PFSK-1 (cell line): Measurements from ENCODE around the gene NPY.

Experiments
- FOXP2 ChIP-seq: optimal IDR thresholded peaks from 2 replicates; pipeline ENCODE3; 2011; ENCODE audit warnings: borderline replicate concordance, control low read depth, inconsistent platforms; ENCODE audit not compliant: insufficient read depth; ENCODE audit errors: extremely low read length, extremely low read depth
- POLR2AphosphoS5 ChIP-seq: IDR thresholded peaks from 2 replicates; pipeline ENCODE4 v1.6.1; 2012; ENCODE audit warnings: low read depth, mild to moderate bottlenecking, control low read depth, low read length, moderate library complexity
- REST ChIP-seq, 2 experiments: IDR thresholded peaks; 2 replicates each; pipeline versions ENCODE4 v1.6.1 to v1.8.0; 2011 to 2012; ENCODE audit warnings: low read depth in 2 of 2, low read length in 2 of 2, control low read depth in 1 of 2, inconsistent platforms in 1 of 2, mild to moderate bottlenecking in 1 of 2, moderate library complexity in 1 of 2; ENCODE audit not compliant: insufficient read depth in 1 of 2
- SIN3A ChIP-seq: IDR thresholded peaks from 2 replicates; pipeline ENCODE4 v1.6.1; 2012; ENCODE audit warnings: mild to moderate bottlenecking, low read length, moderate library complexity, borderline replicate concordance; ENCODE audit not compliant: insufficient read depth
- TAF1 ChIP-seq: IDR thresholded peaks from 2 replicates; pipeline ENCODE4 v1.6.1; 2012; ENCODE audit warnings: low read length, control low read depth, borderline replicate concordance; ENCODE audit not compliant: insufficient read depth

Gene NPY

GRCh38 chr7:24307326-24307725 lies 23.3 kb downstream of the NPY start:
- TF ChIP-seq POLR2AphosphoS5, result no peak
- no peak for TF ChIP-seq SIN3A
- no peak for TF ChIP-seq FOXP2
- no peak for TF ChIP-seq TAF1
- TF ChIP-seq REST (IDR thresholded peaks at IDR 0.05; ENCODE audit: insufficient read depth in 1 of 2, low read depth in 2 of 2, low read length in 2 of 2), result no peak

- TF ChIP-seq TAF1, result no peak
- TF ChIP-seq SIN3A, result no peak
- no peak for TF ChIP-seq POLR2AphosphoS5
- TF ChIP-seq REST (IDR thresholded peaks at IDR 0.05; ENCODE audit: insufficient read depth in 1 of 2, low read depth in 2 of 2, low read length in 2 of 2), result no peak
- no peak for TF ChIP-seq FOXP2
Measured at GRCh38 chr7:24312588-24312987, 28.6 kb downstream of the NPY start.

- TF ChIP-seq POLR2AphosphoS5 (no peak), TAF1 (no peak), REST (IDR thresholded peaks at IDR 0.05; ENCODE audit: insufficient read depth in 1 of 2, low read depth in 2 of 2, low read length in 2 of 2) (no peak), FOXP2 (no peak), SIN3A (no peak)
Measured at GRCh38 chr7:24313777-24314176, 29.8 kb downstream of the NPY start.

- no peak for TF ChIP-seq REST (IDR thresholded peaks at IDR 0.05; ENCODE audit: insufficient read depth in 1 of 2, low read depth in 2 of 2, low read length in 2 of 2)
- no peak for TF ChIP-seq FOXP2
Measured at GRCh38 chr7:24316340-24316739, 32.4 kb downstream of the NPY start.

GRCh38 chr7:24318326-24318725 lies 34.3 kb downstream of the NPY start:
- TF ChIP-seq REST (IDR thresholded peaks at IDR 0.05; ENCODE audit: insufficient read depth in 1 of 2, low read depth in 2 of 2, low read length in 2 of 2), result no peak
- no peak for TF ChIP-seq FOXP2
- no peak for TF ChIP-seq POLR2AphosphoS5
- no peak for TF ChIP-seq TAF1
- TF ChIP-seq SIN3A, result no peak
